Liver (tissue), 9 donors: ENCODE data around the gene IGF2R. TPM values are rescaled to one million over a fixed set of nuclear protein-coding genes. Genes with fewer than 3 reads are reported as not detected.

Experiments
- DNase-seq: peaks from one replicate; pipeline ENCODE4 v3.0.0-alpha.2; 2017; ENCODE audit warnings: low spot score
- H3K27ac ChIP-seq, 2 donors: one replicate each; pipeline ENCODE4 v1.7.0; 2013; ENCODE audit warnings: inconsistent platforms in 2 of 2, low read length in 2 of 2, control low read depth in 1 of 2, low read depth in 1 of 2, mild to moderate bottlenecking in 1 of 2
- H3K27me3 ChIP-seq, 4 donors: one replicate each; pipeline versions ENCODE4 v1.6.1 to v1.7.0; 2013; ENCODE audit warnings: low read length in 3 of 4, inconsistent platforms in 1 of 4, mild to moderate bottlenecking in 1 of 4, moderate library complexity in 1 of 4; ENCODE audit not compliant: control insufficient read depth in 4 of 4, insufficient read depth in 4 of 4
- H3K36me3 ChIP-seq, 4 donors: one replicate each; pipeline versions ENCODE4 v1.6.1 to v1.7.0; 2013; ENCODE audit warnings: low read length in 3 of 4, mild to moderate bottlenecking in 3 of 4, low read depth in 1 of 4, moderate library complexity in 1 of 4; ENCODE audit not compliant: control insufficient read depth in 4 of 4, insufficient read depth in 3 of 4
- H3K4me1 ChIP-seq, 4 donors: one replicate each; pipeline versions ENCODE4 v1.6.1 to v1.7.0; 2013; ENCODE audit warnings: low read length in 3 of 4, mild to moderate bottlenecking in 3 of 4, moderate library complexity in 1 of 4; ENCODE audit not compliant: control insufficient read depth in 4 of 4, insufficient read depth in 4 of 4
- H3K4me3 ChIP-seq, 3 donors: one replicate each; pipeline versions ENCODE4 v1.6.1 to v1.7.0; 2013; ENCODE audit warnings: low read length in 3 of 3, control low read depth in 1 of 3, low read depth in 1 of 3, mild to moderate bottlenecking in 1 of 3
- H3K9ac ChIP-seq, 2 donors: one replicate each; pipeline ENCODE4 v1.7.0; 2013; ENCODE audit warnings: low read length in 2 of 2, mild to moderate bottlenecking in 2 of 2, moderate library complexity in 2 of 2, control low read depth in 1 of 2, low read depth in 1 of 2
- H3K9me3 ChIP-seq, 4 donors: one replicate each; pipeline versions ENCODE4 v1.6.1 to v1.7.0; 2013; ENCODE audit warnings: low read length in 3 of 4; ENCODE audit not compliant: control insufficient read depth in 4 of 4
- ATF3 ChIP-seq: IDR thresholded peaks from 2 replicates; pipeline ENCODE4 v1.6.1; 2016; ENCODE audit warnings: antibody characterized with exemption
- CTCF ChIP-seq: fragments of 150-350 bp; IDR thresholded peaks from 2 replicates; pipeline ENCODE4 v1.5.1; 2017; ENCODE audit warnings: improper control_type of control experiment, low read depth, low read length; ENCODE audit not compliant: missing input control
- EGR1 ChIP-seq, 2 donors: IDR thresholded peaks; 2 replicates each; pipeline ENCODE4 v1.6.1; 2016 to 2018; ENCODE audit warnings: antibody characterized with exemption in 2 of 2, low read depth in 2 of 2
- FOXA1 ChIP-seq: IDR thresholded peaks from 2 replicates; pipeline ENCODE4 v1.6.1; 2016; ENCODE audit warnings: antibody characterized with exemption
- FOXA2 ChIP-seq: IDR thresholded peaks from 2 replicates; pipeline ENCODE4 v1.6.1; 2016; ENCODE audit warnings: antibody characterized with exemption
- GABPA ChIP-seq, 2 donors: IDR thresholded peaks in 1 of 2; conservative IDR thresholded peaks in 1 of 2; 2 replicates each; pipeline ENCODE4 v1.6.1; 2016; ENCODE audit warnings: antibody characterized with exemption in 2 of 2, mild to moderate bottlenecking in 1 of 2, moderate library complexity in 1 of 2
- HNF4A ChIP-seq, 2 donors: conservative IDR thresholded peaks; 2 replicates each; pipeline ENCODE4 v1.6.1; 2016; ENCODE audit warnings: antibody characterized with exemption in 2 of 2, mild to moderate bottlenecking in 2 of 2
- HNF4G ChIP-seq: IDR thresholded peaks from 2 replicates; pipeline ENCODE4 v1.6.1; 2016; ENCODE audit warnings: antibody characterized with exemption
- JUND ChIP-seq, 2 donors: IDR thresholded peaks; 2 replicates each; pipeline ENCODE4 v1.6.1; 2016; ENCODE audit warnings: antibody characterized with exemption in 2 of 2
- MAX ChIP-seq: IDR thresholded peaks from 2 replicates; pipeline ENCODE4 v1.6.1; 2016; ENCODE audit warnings: antibody characterized with exemption
- NR2F2 ChIP-seq: IDR thresholded peaks from 2 replicates; pipeline ENCODE4 v1.6.1; 2016; ENCODE audit warnings: antibody characterized with exemption
- RAD21 ChIP-seq, 2 donors: IDR thresholded peaks; 2 replicates each; pipeline ENCODE4 v1.6.1; 2016; ENCODE audit warnings: antibody characterized with exemption in 2 of 2, mild to moderate bottlenecking in 2 of 2
- REST ChIP-seq: IDR thresholded peaks from 2 replicates; pipeline ENCODE4 v1.6.1; 2016; ENCODE audit warnings: antibody characterized with exemption, mild to moderate bottlenecking
- RXRA ChIP-seq, 2 donors: IDR thresholded peaks; 2 replicates each; pipeline ENCODE4 v1.6.1; 2017 to 2018; ENCODE audit warnings: antibody characterized with exemption in 2 of 2, mild to moderate bottlenecking in 1 of 2
- SP1 ChIP-seq: IDR thresholded peaks from 2 replicates; pipeline ENCODE4 v1.6.1; 2018; ENCODE audit warnings: antibody characterized with exemption, mild to moderate bottlenecking
- YY1 ChIP-seq: IDR thresholded peaks from 2 replicates; pipeline ENCODE4 v1.6.1; 2016; ENCODE audit warnings: antibody characterized with exemption, mild to moderate bottlenecking
- WGBS: extraction: QIAGEN DNeasy Blood & Tissue Kit; methylation state at CpG from one replicate; pipeline ENCODE4 v1.1.7; 2013; 5-methylcytosine and 5-hydroxymethylcytosine counted together
- polyA plus RNA-seq, 2 donors: library from polyadenylated mRNA; stranded (reverse) in 1 of 2; unstranded in 1 of 2; fragments of 200-250 nt in 1 of 2; fragments of >200 nt in 1 of 2; fragmentation: Nextera tagmentation in 1 of 2; extraction: Ambion mirVana in 1 of 2; gene quantifications; one replicate each; pipeline versions ENCODE4 v1.2.1 to v1.2.3, GENCODE V29; 2013 to 2015
- total RNA-seq, 2 donors: library from RNA; depleted of rRNA; stranded (reverse); fragments of >200 nt; gene quantifications; one replicate each; pipeline ENCODE4 v1.2.3, GENCODE V29; 2014
- TF ChIP-seq, protein P1 (sequence below): IDR thresholded peaks from 2 replicates; pipeline ENCODE4 v1.6.1; 2016; ENCODE audit warnings: antibody characterized with exemption
- donor health status: healthy.
- donor health status: healthy.
- donor health status: healthy.
- donor health status: healthy.
- donor health status: healthy.

IGF2R gene
- total and polyA plus RNA-seq, 4 donors: 16.6 to 84.9 (median 45.7) TPM

DNA sequence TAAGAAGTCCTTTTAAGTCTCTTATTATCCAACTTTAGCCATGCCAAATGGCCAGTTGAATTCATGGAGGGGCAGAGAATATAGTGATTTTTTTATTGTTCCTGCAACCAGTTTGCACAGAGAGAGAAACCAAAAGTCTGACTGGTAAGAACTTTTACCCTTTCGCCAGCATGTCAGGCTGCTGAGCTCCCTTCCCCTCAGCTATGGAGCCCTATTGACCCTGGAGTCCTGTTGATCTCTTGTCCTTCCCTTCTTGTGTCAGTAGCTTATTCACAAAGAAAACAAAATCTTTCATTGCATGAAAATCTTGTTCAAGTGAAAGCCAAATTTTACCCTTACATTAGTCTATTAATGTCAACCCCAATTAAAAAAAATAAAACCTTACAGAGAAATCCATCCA lies 151.2 kb downstream of the IGF2R start:
- H3K4me3 ChIP-seq: no peak overlapping the region
- H3K9ac ChIP-seq: peak overlapping the region; percentile 10 to 86
- H3K9me3 ChIP-seq: peaks cover 0 to 4% (median 0%) of the 10 kb centered on the region in 4 donors
- TF ChIP-seq, protein P1, sequence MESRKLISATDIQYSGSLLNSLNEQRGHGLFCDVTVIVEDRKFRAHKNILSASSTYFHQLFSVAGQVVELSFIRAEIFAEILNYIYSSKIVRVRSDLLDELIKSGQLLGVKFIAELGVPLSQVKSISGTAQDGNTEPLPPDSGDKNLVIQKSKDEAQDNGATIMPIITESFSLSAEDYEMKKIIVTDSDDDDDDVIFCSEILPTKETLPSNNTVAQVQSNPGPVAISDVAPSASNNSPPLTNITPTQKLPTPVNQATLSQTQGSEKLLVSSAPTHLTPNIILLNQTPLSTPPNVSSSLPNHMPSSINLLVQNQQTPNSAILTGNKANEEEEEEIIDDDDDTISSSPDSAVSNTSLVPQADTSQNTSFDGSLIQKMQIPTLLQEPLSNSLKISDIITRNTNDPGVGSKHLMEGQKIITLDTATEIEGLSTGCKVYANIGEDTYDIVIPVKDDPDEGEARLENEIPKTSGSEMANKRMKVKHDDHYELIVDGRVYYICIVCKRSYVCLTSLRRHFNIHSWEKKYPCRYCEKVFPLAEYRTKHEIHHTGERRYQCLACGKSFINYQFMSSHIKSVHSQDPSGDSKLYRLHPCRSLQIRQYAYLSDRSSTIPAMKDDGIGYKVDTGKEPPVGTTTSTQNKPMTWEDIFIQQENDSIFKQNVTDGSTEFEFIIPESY: peak; percentile 48
- TF ChIP-seq YY1 (peak; percentile 86), REST (peak; percentile 63), CTCF (no peak), RAD21 (IDR thresholded peaks at IDR 0.05) (peak; percentile 33 to 43), EGR1 (IDR thresholded peaks at IDR 0.05; ENCODE audit: low read depth in 2 of 2) (peak in 1 of 2 donors; percentile 22), NR2F2 (peak; percentile 38), HNF4A (conservative IDR thresholded peaks at IDR 0.05) (peak; percentile 64 to 91), SP1 (peak; percentile 37), JUND (IDR thresholded peaks at IDR 0.05) (peak in 1 of 2 donors; percentile 31), GABPA (IDR thresholded peaks at IDR 0.05 in 1 of 2, conservative IDR thresholded peaks at IDR 0.05 in 1 of 2) (no peak), RXRA (IDR thresholded peaks at IDR 0.05) (peak; percentile 11 to 83), ATF3 (no peak), FOXA2 (peak; percentile 73), FOXA1 (peak; percentile 64), HNF4G (no peak)
- DNase-seq: no peak
- 29% methylated on average over 1 of the region's 1 CpG for WGBS
- peak overlapping the region; percentile 98 for H3K27ac ChIP-seq
- no peaks in the 10 kb centered on the region for H3K27me3 ChIP-seq
- H3K4me1 ChIP-seq: peaks cover 0 to 12% (median 3%) of the 10 kb centered on the region in 4 donors
- H3K36me3 ChIP-seq: peaks cover 0 to 10% (median 3%) of the 10 kb centered on the region in 4 donors

GRCh38 chr6:160121558-160121957 lies 152.7 kb downstream of the IGF2R start, which contains the start of gene SLC22A1:
Gene SLC22A1 (plus strand): TSS chr6:160121815. CDS start chr6:160121936, 121 bp downstream.
- Histone ChIP-seq H3K9me3 (peaks cover 0 to 4% (median 0%) of the 10 kb centered on the region in 4 donors), H3K4me1 (peaks cover 0 to 14% (median 3%) of the 10 kb centered on the region in 4 donors), H3K27me3 (no peaks in the 10 kb centered on the region), H3K9ac (peak within 1 kb of the TSS; percentile 90 to 100), H3K4me3 (peak within 1 kb of the TSS; percentile 50 to 80 (median 54)), H3K36me3 (peaks cover 0 to 10% (median 3%) of the 10 kb centered on the region in 4 donors), H3K27ac (peak within 1 kb of the TSS; percentile 98)
- whole genome bisulfite sequencing: 40% methylated on average over 8 of the region's 8 CpGs
- no peak for DNase-seq
- TF ChIP-seq FOXA1 (no peak), NR2F2 (no peak), YY1 (peak; percentile 84), FOXA2 (no peak), GABPA (IDR thresholded peaks at IDR 0.05 in 1 of 2, conservative IDR thresholded peaks at IDR 0.05 in 1 of 2) (no peak), RAD21 (IDR thresholded peaks at IDR 0.05) (peak in 1 of 2 donors; percentile 10), MAX (peak; percentile 84), HNF4A (conservative IDR thresholded peaks at IDR 0.05) (peak; percentile 28 to 69), REST (peak; percentile 93), RXRA (IDR thresholded peaks at IDR 0.05) (peak; percentile 19 to 73), JUND (IDR thresholded peaks at IDR 0.05) (peak in 1 of 2 donors; percentile 15), SP1 (no peak), EGR1 (IDR thresholded peaks at IDR 0.05; ENCODE audit: low read depth in 2 of 2) (no peak)
- TF ChIP-seq, protein P1: peak; percentile 30
